ENCODE data around the gene NOC2L.

Gene NOC2L

GRCh38 chr1:941015-941587 is 18.0 kb downstream of the NOC2L start:
- TF ChIP-seq CEBPB (IDR thresholded peaks at IDR 0.05) = no peak
- TF ChIP-seq NFIC (IDR thresholded peaks at IDR 0.05) = no peak
- TF ChIP-seq MAX (IDR thresholded peaks at IDR 0.05) = 0 out of 2 replicates have a peak, but pooled peaks have one; percentile 9
- TF ChIP-seq EP300 (IDR thresholded peaks at IDR 0.05; ENCODE audit: borderline replicate concordance) = no peak
- no peak for TF ChIP-seq REST (IDR thresholded peaks at IDR 0.05; ENCODE audit: low read depth)
- no peak for TF ChIP-seq FOXM1 (IDR thresholded peaks at IDR 0.05; ENCODE audit: borderline replicate concordance, low read depth)

GRCh38 chr1:940107-941014 is 18.7 kb downstream of the NOC2L start:
- TF ChIP-seq ZBTB7A (IDR thresholded peaks at IDR 0.05; ENCODE audit: low read depth) = peak; percentile 69; the same call in 1 of the 2 replicates
- no peak for TF ChIP-seq RAD21 (IDR thresholded peaks at IDR 0.05; ENCODE audit: low read depth)
- no peak for TF ChIP-seq YY1 (IDR thresholded peaks at IDR 0.05; ENCODE audit: low read depth)
- peak; percentile 92 for TF ChIP-seq EGR1 (IDR thresholded peaks at IDR 0.05)
- peak; percentile 45; the same call in 1 of the 2 replicates for TF ChIP-seq TEAD4 (IDR thresholded peaks at IDR 0.05)
- peak; percentile 66 for TF ChIP-seq EP300 (IDR thresholded peaks at IDR 0.05; ENCODE audit: borderline replicate concordance)
- peak; percentile 13; the same call in 1 of the 2 replicates for TF ChIP-seq CEBPB (IDR thresholded peaks at IDR 0.05)
- no peak for TF ChIP-seq USF1 (IDR thresholded peaks at IDR 0.05)
- TF ChIP-seq TCF12 (IDR thresholded peaks at IDR 0.05; ENCODE audit: low read depth) = peak; percentile 87; the same call in 1 of the 2 replicates
- TF ChIP-seq NFIC (IDR thresholded peaks at IDR 0.05) = peak; percentile 93

- TF ChIP-seq MAX (IDR thresholded peaks at IDR 0.05) (no peak), ZBTB7A (IDR thresholded peaks at IDR 0.05; ENCODE audit: low read depth) (no peak), TCF12 (IDR thresholded peaks at IDR 0.05; ENCODE audit: low read depth) (no peak), YY1 (IDR thresholded peaks at IDR 0.05; ENCODE audit: low read depth) (no peak), CEBPB (IDR thresholded peaks at IDR 0.05) (no peak), TAF1 (IDR thresholded peaks at IDR 0.05; ENCODE audit: low read depth) (no peak), USF1 (IDR thresholded peaks at IDR 0.05) (no peak)
These were observed 19.4 kb downstream of the NOC2L start for GRCh38 chr1:939511-940106.

- TF ChIP-seq FOXM1 (IDR thresholded peaks at IDR 0.05; ENCODE audit: borderline replicate concordance, low read depth) = no peak
- no peak for TF ChIP-seq TAF1 (IDR thresholded peaks at IDR 0.05; ENCODE audit: low read depth)
- no peak for TF ChIP-seq YY1 (IDR thresholded peaks at IDR 0.05; ENCODE audit: low read depth)
- no peak for TF ChIP-seq CEBPB (IDR thresholded peaks at IDR 0.05)
- TF ChIP-seq USF1 (IDR thresholded peaks at IDR 0.05) = no peak
These were observed 20.2 kb downstream of the NOC2L start for GRCh38 chr1:938711-939489.

GRCh38 chr1:938088-938683 is 20.9 kb downstream of the NOC2L start:
- no peak for TF ChIP-seq CEBPB (IDR thresholded peaks at IDR 0.05)

- TF ChIP-seq CREB1 (IDR thresholded peaks at IDR 0.05; ENCODE audit: low read depth) (no peak), ZBTB7A (IDR thresholded peaks at IDR 0.05; ENCODE audit: low read depth) (no peak), TAF1 (IDR thresholded peaks at IDR 0.05; ENCODE audit: low read depth) (no peak), USF1 (IDR thresholded peaks at IDR 0.05) (no peak), YY1 (IDR thresholded peaks at IDR 0.05; ENCODE audit: low read depth) (no peak), RAD21 (IDR thresholded peaks at IDR 0.05; ENCODE audit: low read depth) (no peak), NFIC (IDR thresholded peaks at IDR 0.05) (no peak), EGR1 (IDR thresholded peaks at IDR 0.05) (no peak)
These were observed 21.5 kb downstream of the NOC2L start for GRCh38 chr1:937521-937920.
